ENCODE results near the gene SCFD2.

- no peak for TF ChIP-seq RBBP5 (conservative IDR thresholded peaks at IDR 0.05)
- no peak for TF ChIP-seq PKNOX1 (IDR thresholded peaks at IDR 0.05)
- no peak for TF ChIP-seq SIN3A (IDR thresholded peaks at IDR 0.05; ENCODE audit: low read depth, low read length)
- TF ChIP-seq CTCF (IDR thresholded peaks at IDR 0.05 in 2 of 3, conservative IDR thresholded peaks at IDR 0.05 in 1 of 3; ENCODE audit: control insufficient read depth in 2 of 3, extremely low read depth in 1 of 3, insufficient read depth in 1 of 3, low read depth in 3 of 3, low read length in 3 of 3) = no peak
- TF ChIP-seq E2F4 (IDR thresholded peaks at IDR 0.05; ENCODE audit: low read depth, low read length) = no peak
- TF ChIP-seq FOS (IDR thresholded peaks at IDR 0.05; ENCODE audit: borderline replicate concordance, extremely low read depth, insufficient read length) = no peak
- TF ChIP-seq MAX (IDR thresholded peaks at IDR 0.05; ENCODE audit: low read depth, low read length) = no peak
- TF ChIP-seq SP1 (IDR thresholded peaks at IDR 0.05; ENCODE audit: low read depth, low read length) = no peak
- TF ChIP-seq EGR1 (IDR thresholded peaks at IDR 0.05; ENCODE audit: borderline replicate concordance in 1 of 2, low read depth in 2 of 2, low read length in 2 of 2) = no peak
- no peak for TF ChIP-seq YY1 (IDR thresholded peaks at IDR 0.05; ENCODE audit: low read depth, low read length)
- no peak for TF ChIP-seq SMC3 (IDR thresholded peaks at IDR 0.05; ENCODE audit: borderline replicate concordance, low read length)
- TF ChIP-seq NFYB (IDR thresholded peaks at IDR 0.05; ENCODE audit: insufficient read depth, low read depth, low read length) = no peak
Observed at GRCh38 chr4:53050361-53050774, 315.5 kb downstream of the SCFD2 start.
